Sigmoid colon (tissue), 7 donors: ENCODE measurements around the gene TRAF5. TPM values are rescaled to one million over a fixed set of nuclear protein-coding genes. Genes with fewer than 3 reads are reported as not detected.

Experiments
- DNase-seq: peaks from one replicate; pipeline ENCODE4 v3.0.0-alpha.2; 2019
- H3K27ac ChIP-seq, 4 donors: fragments of 200-600 bp; sonication (generic); one replicate each; pipeline ENCODE4 v1.5.1; 2016 to 2019; ENCODE audit warnings: mild to moderate bottlenecking in 1 of 4
- H3K27me3 ChIP-seq, 3 donors: fragments of 200-600 bp; sonication (generic); one replicate each; pipeline ENCODE4 v1.5.1; 2019; ENCODE audit warnings: mild to moderate bottlenecking in 1 of 3
- H3K36me3 ChIP-seq, 4 donors: fragments of 200-600 bp; sonication (generic); one replicate each; pipeline ENCODE4 v1.5.1; 2016 to 2019
- H3K4me1 ChIP-seq, 4 donors: fragments of 200-600 bp; sonication (generic); one replicate each; pipeline ENCODE4 v1.5.1; 2017 to 2019
- H3K4me3 ChIP-seq, 4 donors: fragments of 200-600 bp; sonication (generic); one replicate each; pipeline ENCODE4 v1.5.1; 2017 to 2019; ENCODE audit warnings: mild to moderate bottlenecking in 2 of 4, moderate library complexity in 1 of 4
- H3K9me3 ChIP-seq, 4 donors: fragments of 200-600 bp in 3 of 4; sonication (generic) in 3 of 4; one replicate each; pipeline versions ENCODE4 v1.5.1 to v1.6.1; 2013 to 2019
- EP300 ChIP-seq, 4 donors: sonication (generic); formaldehyde crosslinking; IDR thresholded peaks; one replicate each; pipeline ENCODE4 v1.6.1; 2017; ENCODE audit warnings: antibody characterized with exemption in 4 of 4
- POLR2A ChIP-seq, 2 donors: fragments of 450-650 bp; IDR thresholded peaks; one replicate each; pipeline ENCODE4 v1.6.1; 2016; ENCODE audit warnings: antibody characterized with exemption in 2 of 2, mild to moderate bottlenecking in 2 of 2, moderate library complexity in 2 of 2
- POLR2AphosphoS5 ChIP-seq, 4 donors: sonication (generic); formaldehyde crosslinking; IDR thresholded peaks; one replicate each; pipeline ENCODE4 v1.6.1; 2017; ENCODE audit warnings: antibody characterized with exemption in 4 of 4
- WGBS, 2 donors: extraction: QIAGEN DNeasy Blood & Tissue Kit; methylation state at CpG; one replicate each; pipeline ENCODE4 v1.1.7; 2013; 5-methylcytosine and 5-hydroxymethylcytosine counted together
- intact Hi-C: fragments of 100-400 bp; cut with DNase I; formaldehyde crosslinking; loops from one replicate; pipeline ENCODE4 v1.15.1; 2023
- polyA plus RNA-seq, 3 donors: library from polyadenylated mRNA; stranded (reverse); fragments of 200-250 nt; gene quantifications; one replicate each; pipeline ENCODE4 v1.2.3, GENCODE V29; 2013
- total RNA-seq, 4 donors: library from RNA; depleted of rRNA; stranded (reverse); fragments of >200 nt; gene quantifications; one replicate each; pipeline ENCODE4 v1.1.0, GENCODE V29; 2016
- TF ChIP-seq, protein P1 (sequence below), 4 experiments: fragments of 450-650 bp in 3 of 4; fragments of 200-600 bp in 1 of 4; IDR thresholded peaks; one replicate each; pipeline ENCODE4 v1.5.1; 2016 to 2019; ENCODE audit warnings: antibody characterized with exemption in 4 of 4, mild to moderate bottlenecking in 3 of 4, moderate library complexity in 2 of 4
- donor health status: healthy with polysubstance abuse.
- donor health status: Bipolar disorder and iron deficiency.
- donor health status: healthy.

Gene TRAF5
- total and polyA plus RNA-seq, 7 donors, result 2.4 to 55.9 (median 20.8) TPM

DNA sequence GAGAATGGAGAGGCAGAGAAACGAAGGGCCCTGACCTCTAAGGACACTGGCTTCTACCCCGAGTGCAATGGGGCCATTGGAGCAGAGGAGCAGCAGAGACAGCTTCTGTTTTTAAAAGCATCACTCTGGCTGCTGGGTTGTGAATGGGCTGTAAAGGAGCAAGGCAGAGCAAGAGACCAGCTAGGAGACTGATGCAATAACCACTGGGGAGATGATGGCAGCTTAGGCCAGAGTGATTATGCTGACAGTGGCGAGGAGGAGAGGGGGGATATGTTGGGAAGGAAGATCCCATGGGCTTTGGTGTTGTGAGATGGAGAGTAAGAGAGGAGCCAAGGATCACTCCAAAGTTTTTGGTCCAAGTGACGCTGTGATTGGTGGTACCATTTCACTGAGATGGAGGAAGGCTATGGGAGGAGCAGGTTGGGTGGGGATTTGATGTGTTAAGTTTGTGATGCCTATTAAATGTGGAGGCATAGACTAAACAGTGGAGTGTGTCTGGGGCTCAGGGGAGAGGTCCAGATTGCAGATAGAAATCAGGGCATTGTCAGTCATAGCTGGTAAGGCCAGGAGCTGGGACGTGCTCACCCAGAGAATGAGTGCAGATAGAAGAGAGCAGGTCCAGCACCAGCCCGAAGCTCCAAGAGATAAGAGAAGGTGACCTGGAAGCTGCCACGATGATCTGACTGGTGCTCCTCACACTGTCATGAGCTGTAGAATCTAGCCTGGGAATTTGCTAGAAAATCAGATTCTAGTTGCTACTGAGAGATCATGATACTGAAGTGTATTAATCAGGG, 11.0 kb downstream of the TRAF5 start:
- no peak for DNase-seq
- TF ChIP-seq POLR2A (IDR thresholded peaks at IDR 0.05), result no peak
- no peak for TF ChIP-seq EP300 (IDR thresholded peaks at IDR 0.05)
- no peak for TF ChIP-seq POLR2AphosphoS5 (IDR thresholded peaks at IDR 0.05)
- TF ChIP-seq, protein P1, sequence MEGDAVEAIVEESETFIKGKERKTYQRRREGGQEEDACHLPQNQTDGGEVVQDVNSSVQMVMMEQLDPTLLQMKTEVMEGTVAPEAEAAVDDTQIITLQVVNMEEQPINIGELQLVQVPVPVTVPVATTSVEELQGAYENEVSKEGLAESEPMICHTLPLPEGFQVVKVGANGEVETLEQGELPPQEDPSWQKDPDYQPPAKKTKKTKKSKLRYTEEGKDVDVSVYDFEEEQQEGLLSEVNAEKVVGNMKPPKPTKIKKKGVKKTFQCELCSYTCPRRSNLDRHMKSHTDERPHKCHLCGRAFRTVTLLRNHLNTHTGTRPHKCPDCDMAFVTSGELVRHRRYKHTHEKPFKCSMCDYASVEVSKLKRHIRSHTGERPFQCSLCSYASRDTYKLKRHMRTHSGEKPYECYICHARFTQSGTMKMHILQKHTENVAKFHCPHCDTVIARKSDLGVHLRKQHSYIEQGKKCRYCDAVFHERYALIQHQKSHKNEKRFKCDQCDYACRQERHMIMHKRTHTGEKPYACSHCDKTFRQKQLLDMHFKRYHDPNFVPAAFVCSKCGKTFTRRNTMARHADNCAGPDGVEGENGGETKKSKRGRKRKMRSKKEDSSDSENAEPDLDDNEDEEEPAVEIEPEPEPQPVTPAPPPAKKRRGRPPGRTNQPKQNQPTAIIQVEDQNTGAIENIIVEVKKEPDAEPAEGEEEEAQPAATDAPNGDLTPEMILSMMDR (IDR thresholded peaks at IDR 0.05), result no peak
- peaks cover 0 to 72% (median 31%) of the 10 kb centered on the region in 4 donors for H3K4me1 ChIP-seq
- no peaks in the 10 kb centered on the region for H3K36me3 ChIP-seq
- no peak overlapping the region for H3K4me3 ChIP-seq
- no peaks in the 10 kb centered on the region for H3K27me3 ChIP-seq
- no peak overlapping the region for H3K27ac ChIP-seq
- intact Hi-C loops, result no loop called here
- WGBS, 2 donors, result 63 to 80% methylated on average over 7 of the region's 7 CpGs
- H3K9me3 ChIP-seq, result no peaks in the 10 kb centered on the region

DNA sequence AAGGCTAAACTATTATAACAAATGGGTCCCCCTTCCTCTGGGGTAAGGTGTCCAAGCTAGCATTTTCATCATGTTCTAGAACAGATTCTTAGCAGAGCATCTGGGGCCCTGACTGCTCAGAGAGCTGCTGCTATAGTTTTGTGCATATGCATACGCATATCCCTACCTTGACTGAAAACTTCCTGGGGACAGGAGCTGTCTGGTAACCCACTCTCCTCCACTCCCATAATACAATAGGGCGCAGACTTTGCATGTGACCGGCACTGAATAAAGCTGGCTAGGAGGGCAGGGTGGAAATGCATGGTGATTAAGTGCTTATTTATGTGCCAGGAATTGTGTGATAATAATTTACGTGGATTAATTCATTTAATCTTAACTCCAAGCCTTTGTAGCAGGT, 11.6 kb downstream of the TRAF5 start:
- Histone ChIP-seq H3K4me3 (no peak overlapping the region), H3K36me3 (no peaks in the 10 kb centered on the region), H3K27ac (no peak overlapping the region), H3K27me3 (no peaks in the 10 kb centered on the region), H3K4me1 (peaks cover 0 to 66% (median 26%) of the 10 kb centered on the region in 4 donors), H3K9me3 (no peaks in the 10 kb centered on the region)
- intact Hi-C loops, result no loop called here
- 92 to 96% methylated on average over 4 of the region's 4 CpGs for WGBS, 2 donors
- TF ChIP-seq POLR2AphosphoS5 (IDR thresholded peaks at IDR 0.05) (no peak), POLR2A (IDR thresholded peaks at IDR 0.05) (no peak), EP300 (IDR thresholded peaks at IDR 0.05) (no peak)
- TF ChIP-seq, protein P1 (IDR thresholded peaks at IDR 0.05), result no peak
- no peak for DNase-seq

- Histone ChIP-seq H3K4me1 (peaks cover 0 to 59% (median 26%) of the 10 kb centered on the region in 4 donors), H3K4me3 (no peak overlapping the region), H3K27ac (no peak overlapping the region), H3K36me3 (no peaks in the 10 kb centered on the region), H3K9me3 (no peaks in the 10 kb centered on the region), H3K27me3 (no peaks in the 10 kb centered on the region)
- DNase-seq, result no peak
- intact Hi-C loops, result no loop called here
- TF ChIP-seq POLR2A (IDR thresholded peaks at IDR 0.05) (no peak), POLR2AphosphoS5 (IDR thresholded peaks at IDR 0.05) (no peak), EP300 (IDR thresholded peaks at IDR 0.05) (no peak)
- TF ChIP-seq, protein P1 (IDR thresholded peaks at IDR 0.05), result no peak
- 18 to 49% methylated on average over 6 of the region's 6 CpGs for WGBS, 2 donors
These were observed 13.0 kb downstream of the TRAF5 start for GRCh38 chr1:211339631-211340041.

- no peaks in the 10 kb centered on the region for H3K27me3 ChIP-seq
- peaks cover 0 to 47% (median 15%) of the 10 kb centered on the region in 4 donors for H3K4me1 ChIP-seq
- H3K36me3 ChIP-seq, result no peaks in the 10 kb centered on the region
- 84 to 90% methylated on average over 10 of the region's 10 CpGs for WGBS, 2 donors
- H3K27ac ChIP-seq, result no peak overlapping the region
- TF ChIP-seq, protein P1 (IDR thresholded peaks at IDR 0.05), result no peak
- TF ChIP-seq POLR2AphosphoS5 (IDR thresholded peaks at IDR 0.05), result no peak
- TF ChIP-seq EP300 (IDR thresholded peaks at IDR 0.05), result no peak
- TF ChIP-seq POLR2A (IDR thresholded peaks at IDR 0.05), result no peak
- no peak for DNase-seq
- H3K9me3 ChIP-seq, result no peaks in the 10 kb centered on the region
- H3K4me3 ChIP-seq, result no peak overlapping the region
- intact Hi-C loops, result no loop called here
These were observed 14.2 kb downstream of the TRAF5 start for GRCh38 chr1:211340622-211341507.
